ENCODE results near the gene NMNAT2. TPM values are rescaled to one million over a fixed set of nuclear protein-coding genes. Genes with fewer than 3 reads are reported as not detected.

Gene NMNAT2
- total RNA-seq, 4 donors from 2014 or later = 0.20 to 0.48 (median 0.27) TPM; not detected in 1

GRCh38 chr1:183281039-183281438 is 137.1 kb downstream of the NMNAT2 start:
- intact Hi-C loops (cut with DNase I; ENCODE audit: low total_unique reads) = loop anchor here (5.0 to 10.0 kb wide), 3 partner anchors 36 to 344 kb away; partner anchors contain the start of gene SMG7
- peak overlapping the region in 2 of 4 donors; percentile 63 to 72 for H3K27ac ChIP-seq
- 88% methylated on average over 2 of the region's 2 CpGs; no CpG with 5 or more reads in 1 of the 2 donors for WGBS, 2 donors (ENCODE audit: low coverage in 1 of 2)
- peaks cover 0 to 20% (median 5%) of the 10 kb centered on the region in 4 donors for H3K4me1 ChIP-seq
- H3K4me3 ChIP-seq = no peak overlapping the region
- H3K9me3 ChIP-seq = no peaks in the 10 kb centered on the region
- H3K27me3 ChIP-seq = no peaks in the 10 kb centered on the region
- in situ Hi-C loops (cut with MboI; ENCODE audit: low pct_ligation_motif_present in 1 of 4, low pct_unique_long_range_greater_than_20kb in 1 of 4, low sequenced_read_pairs in 3 of 4) = loop anchor here in 3 of 4 donors (10.0 to 25.0 kb wide), 3 partner anchors 256 to 316 kb away; no protein-coding TSS in a partner anchor
- peak; percentile 34 for DNase-seq
- no peaks in the 10 kb centered on the region for H3K36me3 ChIP-seq
- TF ChIP-seq POLR2AphosphoS5 (IDR thresholded peaks at IDR 0.05) = peak in 1 of 3 donors; percentile 68
- TF ChIP-seq, protein P1, sequence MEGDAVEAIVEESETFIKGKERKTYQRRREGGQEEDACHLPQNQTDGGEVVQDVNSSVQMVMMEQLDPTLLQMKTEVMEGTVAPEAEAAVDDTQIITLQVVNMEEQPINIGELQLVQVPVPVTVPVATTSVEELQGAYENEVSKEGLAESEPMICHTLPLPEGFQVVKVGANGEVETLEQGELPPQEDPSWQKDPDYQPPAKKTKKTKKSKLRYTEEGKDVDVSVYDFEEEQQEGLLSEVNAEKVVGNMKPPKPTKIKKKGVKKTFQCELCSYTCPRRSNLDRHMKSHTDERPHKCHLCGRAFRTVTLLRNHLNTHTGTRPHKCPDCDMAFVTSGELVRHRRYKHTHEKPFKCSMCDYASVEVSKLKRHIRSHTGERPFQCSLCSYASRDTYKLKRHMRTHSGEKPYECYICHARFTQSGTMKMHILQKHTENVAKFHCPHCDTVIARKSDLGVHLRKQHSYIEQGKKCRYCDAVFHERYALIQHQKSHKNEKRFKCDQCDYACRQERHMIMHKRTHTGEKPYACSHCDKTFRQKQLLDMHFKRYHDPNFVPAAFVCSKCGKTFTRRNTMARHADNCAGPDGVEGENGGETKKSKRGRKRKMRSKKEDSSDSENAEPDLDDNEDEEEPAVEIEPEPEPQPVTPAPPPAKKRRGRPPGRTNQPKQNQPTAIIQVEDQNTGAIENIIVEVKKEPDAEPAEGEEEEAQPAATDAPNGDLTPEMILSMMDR (IDR thresholded peaks at IDR 0.05) = no peak

DNA sequence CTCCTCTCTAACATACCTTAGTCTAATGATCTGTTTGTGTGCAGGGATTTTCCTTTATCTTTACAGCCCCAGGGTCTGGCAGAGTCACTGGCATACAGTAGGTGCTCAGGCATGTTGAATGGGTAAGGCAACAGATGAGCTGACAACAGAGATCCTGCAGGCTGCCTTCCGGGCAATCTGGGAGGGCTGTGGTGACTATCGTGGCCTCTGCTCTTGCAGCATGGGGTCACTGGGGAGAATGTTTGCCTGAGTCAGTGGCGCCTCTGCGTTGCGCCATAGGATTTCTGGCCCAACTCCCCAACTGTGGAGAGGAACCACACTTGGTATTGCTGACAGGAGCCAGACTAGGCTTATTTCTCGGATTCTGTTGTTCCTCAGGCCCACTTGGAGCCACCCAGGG is 138.3 kb downstream of the NMNAT2 start:
- no peak overlapping the region for H3K4me3 ChIP-seq
- no peaks in the 10 kb centered on the region for H3K27me3 ChIP-seq
- in situ Hi-C loops (cut with MboI; ENCODE audit: low pct_ligation_motif_present in 1 of 4, low pct_unique_long_range_greater_than_20kb in 1 of 4, low sequenced_read_pairs in 3 of 4) (loop anchor here in 3 of 4 donors (10.0 to 25.0 kb wide), 4 partner anchors 257 to 345 kb away; no protein-coding TSS in a partner anchor), intact Hi-C loops (cut with DNase I; ENCODE audit: low total_unique reads) (loop anchor here (5.0 to 10.0 kb wide), 3 partner anchors 37 to 345 kb away; partner anchors contain the start of gene SMG7)
- H3K27ac ChIP-seq = peak overlapping the region; percentile 52 to 69 (median 58)
- WGBS, 2 donors (ENCODE audit: low coverage in 1 of 2) = 80% methylated on average over 5 of the region's 6 CpGs; no CpG with 5 or more reads in 1 of the 2 donors
- peaks cover 0 to 20% (median 5%) of the 10 kb centered on the region in 4 donors for H3K4me1 ChIP-seq
- TF ChIP-seq EP300 (IDR thresholded peaks at IDR 0.05; ENCODE audit: low read depth) = no peak
- no peak for TF ChIP-seq POLR2A (IDR thresholded peaks at IDR 0.05)
- TF ChIP-seq, protein P1 (IDR thresholded peaks at IDR 0.05) = no peak
- no peaks in the 10 kb centered on the region for H3K9me3 ChIP-seq
- DNase-seq = peak; percentile 32
- no peaks in the 10 kb centered on the region for H3K36me3 ChIP-seq

- intact Hi-C loops (cut with DNase I; ENCODE audit: low total_unique reads) = no loop called here
- 78% methylated on average over 12 of the region's 12 CpGs; no CpG with 5 or more reads in 1 of the 2 donors for WGBS, 2 donors (ENCODE audit: low coverage in 1 of 2)
- DNase-seq = no peak
Observed at GRCh38 chr1:183278739-183279591, 139.2 kb downstream of the NMNAT2 start.

More at GRCh38 chr1:183278739-183279591, 139.2 kb downstream of the NMNAT2 start:
- H3K9me3 ChIP-seq = no peaks in the 10 kb centered on the region
- H3K4me1 ChIP-seq = peaks cover 0 to 20% (median 5%) of the 10 kb centered on the region in 4 donors
- H3K36me3 ChIP-seq = no peaks in the 10 kb centered on the region
- peak overlapping the region; percentile 52 to 69 (median 58) for H3K27ac ChIP-seq
- no peak for TF ChIP-seq POLR2AphosphoS5 (IDR thresholded peaks at IDR 0.05)
- TF ChIP-seq, protein P1 (IDR thresholded peaks at IDR 0.05) = no peak
- TF ChIP-seq POLR2A (IDR thresholded peaks at IDR 0.05) = no peak
- TF ChIP-seq EP300 (IDR thresholded peaks at IDR 0.05; ENCODE audit: low read depth) = no peak
- no peaks in the 10 kb centered on the region for H3K27me3 ChIP-seq
- H3K4me3 ChIP-seq = no peak overlapping the region
- in situ Hi-C loops (cut with MboI; ENCODE audit: low pct_ligation_motif_present in 1 of 4, low pct_unique_long_range_greater_than_20kb in 1 of 4, low sequenced_read_pairs in 3 of 4) = loop anchor here in 1 of 4 donors (10.0 to 25.0 kb wide), 2 partner anchors 258 to 346 kb away; no protein-coding TSS in a partner anchor

Data from transverse colon (tissue), 4 donors.